ENCODE measurements around the gene RAD51B.

RAD51B gene

DNA sequence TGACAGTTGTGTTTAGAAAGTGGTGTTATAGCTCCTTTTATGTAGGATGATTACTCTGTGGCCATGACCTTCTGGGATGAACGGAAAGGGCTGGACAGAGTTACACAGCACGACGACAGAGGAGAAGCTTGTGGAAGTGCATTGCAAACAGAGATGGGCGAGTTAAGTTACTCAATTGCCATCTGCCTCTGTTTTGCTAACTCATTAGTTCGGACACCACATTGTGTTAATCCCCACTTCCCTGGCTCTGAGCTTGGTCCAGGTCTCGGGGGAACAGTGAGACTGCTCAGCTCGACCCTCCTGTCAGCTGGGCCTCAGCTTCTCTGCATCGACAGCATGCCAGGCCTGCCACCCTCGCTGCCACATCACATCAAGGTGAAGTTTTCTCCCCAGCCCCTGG lies 565.3 kb downstream of the RAD51B start:
- ATAC-seq, result no peak
- peak overlapping the region; percentile 78 for H3K27ac Mint-ChIP-seq

DNA sequence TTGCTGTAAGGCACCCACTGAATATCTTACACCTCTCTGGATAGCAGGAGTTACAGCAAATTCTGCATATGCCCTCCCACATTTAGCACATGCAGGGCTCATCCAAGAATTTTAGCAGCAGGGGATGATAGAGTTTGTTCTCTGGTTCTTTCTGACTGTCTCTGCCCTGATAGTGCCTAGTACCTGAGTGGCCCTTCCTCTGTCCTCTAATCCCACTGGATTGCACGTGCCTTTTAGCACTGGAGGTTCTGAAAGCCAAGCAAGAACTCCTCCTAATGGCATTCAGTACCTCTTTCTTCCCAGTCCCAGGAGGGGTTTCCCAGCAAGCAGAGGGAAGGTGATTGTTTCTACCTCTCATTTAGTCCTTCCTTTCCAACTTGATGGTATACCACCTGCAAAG lies 566.9 kb downstream of the RAD51B start:
- H3K4me3 Mint-ChIP-seq, result no peak overlapping the region
- peaks cover 30% of the 10 kb centered on the region for H3K4me1 Mint-ChIP-seq

More for the DNA sequence above, 565.3 kb downstream of the RAD51B start:
- no peak overlapping the region for H3K4me3 Mint-ChIP-seq
- no peaks in the 10 kb centered on the region for H3K9me3 Mint-ChIP-seq
- H3K36me3 Mint-ChIP-seq, result peaks cover 6% of the 10 kb centered on the region
- peaks cover 24% of the 10 kb centered on the region for H3K4me1 Mint-ChIP-seq
- no peaks in the 10 kb centered on the region for H3K27me3 Mint-ChIP-seq

DNA sequence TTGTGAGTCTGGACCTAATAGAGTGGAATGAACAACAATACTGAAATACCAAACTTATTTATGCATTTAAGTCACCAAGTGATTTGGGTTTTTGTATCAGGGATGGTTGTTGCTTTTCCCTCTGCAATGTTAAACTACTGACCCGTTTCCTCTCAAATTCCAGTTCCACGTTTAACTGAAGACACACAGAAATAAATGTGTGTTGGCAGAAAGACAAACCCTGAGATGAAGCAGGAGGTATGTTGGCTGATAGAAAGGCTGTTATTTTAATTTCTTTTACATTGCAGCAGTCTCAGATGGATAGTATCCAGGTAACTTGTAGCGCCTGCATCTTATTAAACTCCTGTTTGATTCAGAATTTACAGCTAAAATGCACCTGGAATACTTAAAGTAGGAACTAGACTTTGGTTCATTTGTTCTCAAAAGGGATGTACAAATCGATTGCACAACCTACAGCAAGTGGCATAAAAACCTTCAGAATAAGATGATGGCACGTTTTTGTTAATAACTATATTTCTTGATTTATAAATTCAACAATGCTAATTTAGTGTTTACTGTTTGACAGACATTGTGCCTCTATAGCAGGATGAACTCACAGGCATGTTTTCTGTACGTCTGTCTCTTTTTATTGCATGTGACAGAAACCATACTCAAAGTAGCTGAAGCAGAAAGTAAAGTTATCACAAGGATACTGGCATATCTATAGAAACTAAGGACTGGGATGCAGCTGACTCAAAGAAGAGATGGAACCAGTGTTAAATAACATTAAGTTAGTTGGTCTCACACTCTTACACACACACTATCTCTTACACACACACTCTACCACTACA lies 567.6 kb downstream of the RAD51B start:
- H3K27ac Mint-ChIP-seq, result peak overlapping the region; percentile 81
- H3K27me3 Mint-ChIP-seq, result no peaks in the 10 kb centered on the region
- peaks cover 12% of the 10 kb centered on the region for H3K36me3 Mint-ChIP-seq
- H3K4me3 Mint-ChIP-seq, result no peak overlapping the region
- H3K9me3 Mint-ChIP-seq, result peaks cover 2% of the 10 kb centered on the region
- peaks cover 33% of the 10 kb centered on the region for H3K4me1 Mint-ChIP-seq
- no peak for ATAC-seq

More for the DNA sequence above, 566.9 kb downstream of the RAD51B start:
- H3K9me3 Mint-ChIP-seq, result peaks cover 2% of the 10 kb centered on the region
- H3K36me3 Mint-ChIP-seq, result peaks cover 12% of the 10 kb centered on the region
- H3K27me3 Mint-ChIP-seq, result no peaks in the 10 kb centered on the region
- peak overlapping the region; percentile 81 for H3K27ac Mint-ChIP-seq
- ATAC-seq, result no peak

DNA sequence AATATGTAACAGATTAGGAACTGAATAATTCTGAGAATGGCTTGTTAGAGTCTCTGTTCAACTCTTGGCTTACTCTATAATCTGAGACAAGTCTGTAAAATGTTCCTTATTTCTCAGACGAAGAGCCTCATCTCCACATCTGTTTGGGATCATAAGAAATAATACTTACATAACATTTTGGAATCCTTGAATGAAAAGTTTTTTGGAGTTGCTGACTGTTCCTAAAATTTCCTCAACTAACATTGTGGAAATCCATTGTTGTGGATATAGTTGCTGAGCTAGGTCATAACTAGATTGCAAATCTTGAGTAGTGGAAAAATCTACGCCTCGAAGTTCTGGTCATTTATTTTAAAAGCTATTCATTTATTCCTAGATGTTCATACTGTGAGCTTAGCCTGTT lies 570.4 kb downstream of the RAD51B start:
- H3K4me1 Mint-ChIP-seq, result peaks cover 51% of the 10 kb centered on the region
- H3K27me3 Mint-ChIP-seq, result no peaks in the 10 kb centered on the region
- H3K27ac Mint-ChIP-seq, result no peak overlapping the region
- no peak for ATAC-seq
- peaks cover 2% of the 10 kb centered on the region for H3K9me3 Mint-ChIP-seq
- H3K4me3 Mint-ChIP-seq, result no peak overlapping the region
- peaks cover 14% of the 10 kb centered on the region for H3K36me3 Mint-ChIP-seq

DNA sequence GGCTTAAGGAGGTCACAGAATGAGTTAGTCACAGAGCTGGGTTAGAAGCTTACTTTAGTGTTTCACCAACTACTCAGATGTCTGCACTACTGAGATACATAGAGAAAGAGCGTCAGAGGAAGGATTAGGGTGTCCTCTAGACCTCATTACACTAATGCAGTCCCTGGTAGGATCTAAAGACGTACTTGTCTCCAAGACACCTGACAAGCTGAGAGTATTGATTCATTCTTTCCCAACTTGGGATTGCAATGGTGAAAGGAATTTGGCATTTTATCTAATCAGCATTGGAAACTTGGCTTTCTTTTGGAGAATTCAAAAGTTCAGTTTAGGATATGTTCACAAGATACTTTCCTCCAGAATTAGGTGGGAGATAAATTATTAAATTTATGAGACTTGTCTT lies 571.2 kb downstream of the RAD51B start:
- ATAC-seq, result no peak
- Mint-ChIP-seq H3K27ac (peak overlapping the region; percentile 81), H3K9me3 (peaks cover 2% of the 10 kb centered on the region), H3K4me1 (peaks cover 59% of the 10 kb centered on the region), H3K4me3 (no peak overlapping the region), H3K27me3 (no peaks in the 10 kb centered on the region), H3K36me3 (peaks cover 22% of the 10 kb centered on the region)

DNA sequence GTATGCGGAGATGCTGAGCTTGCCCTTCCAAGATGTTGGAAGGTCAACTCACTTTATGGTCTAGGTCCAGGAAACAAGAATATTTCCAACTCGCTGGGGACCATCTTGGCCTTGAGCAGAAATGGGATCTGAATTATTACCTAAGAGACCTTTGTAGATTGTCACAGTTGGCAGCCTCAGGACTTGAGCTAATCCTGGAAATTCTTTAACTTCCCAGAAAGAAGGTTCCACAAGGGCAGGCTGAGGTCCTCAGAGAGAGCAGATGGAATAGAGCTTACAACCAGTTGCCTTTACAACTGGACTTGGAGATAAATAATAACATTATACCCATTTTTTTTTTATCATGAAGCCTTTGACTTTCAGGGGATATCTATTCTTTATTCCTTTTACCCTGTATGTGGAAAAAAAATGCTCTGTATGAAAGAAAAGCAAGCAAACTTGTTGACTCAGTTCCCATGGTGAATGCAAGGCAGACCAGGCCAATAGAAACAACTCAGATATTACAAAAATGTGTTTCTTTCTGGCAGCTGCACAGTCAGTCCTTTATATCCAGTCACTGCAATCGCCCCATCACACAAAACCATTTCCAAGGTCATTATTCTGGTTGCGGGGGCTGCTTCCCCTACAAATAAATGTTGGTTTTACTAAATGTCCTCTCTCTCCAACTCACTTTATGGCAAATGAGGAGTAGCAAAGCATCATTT lies 571.9 kb downstream of the RAD51B start:
- no peaks in the 10 kb centered on the region for H3K27me3 Mint-ChIP-seq
- peaks cover 2% of the 10 kb centered on the region for H3K9me3 Mint-ChIP-seq
- H3K36me3 Mint-ChIP-seq, result peaks cover 25% of the 10 kb centered on the region
- H3K27ac Mint-ChIP-seq, result peak overlapping the region; percentile 81
- no peak for ATAC-seq
- peaks cover 59% of the 10 kb centered on the region for H3K4me1 Mint-ChIP-seq
- no peak overlapping the region for H3K4me3 Mint-ChIP-seq

DNA sequence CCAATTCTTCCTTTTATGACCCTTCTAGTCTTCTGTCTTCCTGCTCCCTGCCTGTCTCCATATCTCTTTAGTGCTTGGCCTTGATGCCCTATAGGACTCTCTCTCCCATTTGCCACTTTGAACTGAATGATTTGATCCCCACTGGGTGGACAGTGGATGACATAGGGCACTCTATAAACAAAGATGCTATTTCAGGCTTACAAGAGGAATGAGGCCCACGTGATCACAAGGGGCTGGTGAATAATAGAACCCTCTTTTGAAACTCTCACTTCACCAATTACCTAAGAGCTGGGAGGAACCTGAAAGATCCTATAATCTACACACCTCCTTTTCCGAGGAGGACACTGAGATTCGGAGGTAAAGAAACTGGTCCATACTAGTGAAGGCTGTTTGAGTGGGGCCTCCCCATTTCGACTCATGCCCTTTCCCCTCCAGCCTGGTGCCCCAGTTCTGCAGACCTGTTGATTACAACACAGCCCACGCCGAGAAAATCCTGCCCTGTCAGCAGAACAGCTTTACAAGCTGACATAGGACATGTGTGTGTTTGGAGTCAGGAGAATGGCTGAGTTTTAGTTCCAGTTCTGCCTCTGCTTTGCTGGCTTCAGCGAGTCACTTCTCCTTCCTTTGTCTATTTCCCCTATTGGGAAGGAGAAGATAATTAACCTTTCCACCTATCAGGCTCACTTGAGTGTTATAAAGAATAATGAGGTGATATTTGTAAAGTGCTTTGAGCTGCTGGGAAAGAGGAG lies 573.0 kb downstream of the RAD51B start:
- peak overlapping the region; percentile 32 for H3K4me3 Mint-ChIP-seq
- H3K9me3 Mint-ChIP-seq, result peaks cover 2% of the 10 kb centered on the region
- peak overlapping the region; percentile 81 for H3K27ac Mint-ChIP-seq
- no peaks in the 10 kb centered on the region for H3K27me3 Mint-ChIP-seq
- peaks cover 62% of the 10 kb centered on the region for H3K4me1 Mint-ChIP-seq
- ATAC-seq, result peak; percentile 60
- H3K36me3 Mint-ChIP-seq, result peaks cover 25% of the 10 kb centered on the region

DNA sequence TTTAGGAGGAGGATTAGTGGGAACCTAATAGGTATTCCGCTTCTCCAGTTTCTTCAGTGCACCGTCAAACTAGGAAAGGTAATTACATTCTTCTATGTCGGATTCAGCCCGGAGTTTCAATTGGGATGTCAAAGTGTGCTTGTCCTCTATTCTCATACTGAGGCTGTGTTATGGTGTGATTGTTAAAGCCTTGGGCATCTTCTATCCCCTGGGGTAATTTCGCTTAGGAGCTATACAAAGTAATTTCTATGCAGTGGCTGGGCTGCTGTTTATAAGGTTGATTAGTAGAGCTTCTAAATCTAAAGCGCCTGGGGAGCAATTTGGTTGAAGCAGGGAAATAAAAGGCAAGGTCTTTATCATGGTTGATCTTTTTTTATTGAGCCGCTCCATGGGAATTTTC lies 573.7 kb downstream of the RAD51B start:
- peaks cover 24% of the 10 kb centered on the region for H3K36me3 Mint-ChIP-seq
- H3K27me3 Mint-ChIP-seq, result no peaks in the 10 kb centered on the region
- peaks cover 2% of the 10 kb centered on the region for H3K9me3 Mint-ChIP-seq
- no peak for ATAC-seq
- no peak overlapping the region for H3K4me3 Mint-ChIP-seq
- H3K27ac Mint-ChIP-seq, result peak overlapping the region; percentile 81
- peaks cover 69% of the 10 kb centered on the region for H3K4me1 Mint-ChIP-seq

DNA sequence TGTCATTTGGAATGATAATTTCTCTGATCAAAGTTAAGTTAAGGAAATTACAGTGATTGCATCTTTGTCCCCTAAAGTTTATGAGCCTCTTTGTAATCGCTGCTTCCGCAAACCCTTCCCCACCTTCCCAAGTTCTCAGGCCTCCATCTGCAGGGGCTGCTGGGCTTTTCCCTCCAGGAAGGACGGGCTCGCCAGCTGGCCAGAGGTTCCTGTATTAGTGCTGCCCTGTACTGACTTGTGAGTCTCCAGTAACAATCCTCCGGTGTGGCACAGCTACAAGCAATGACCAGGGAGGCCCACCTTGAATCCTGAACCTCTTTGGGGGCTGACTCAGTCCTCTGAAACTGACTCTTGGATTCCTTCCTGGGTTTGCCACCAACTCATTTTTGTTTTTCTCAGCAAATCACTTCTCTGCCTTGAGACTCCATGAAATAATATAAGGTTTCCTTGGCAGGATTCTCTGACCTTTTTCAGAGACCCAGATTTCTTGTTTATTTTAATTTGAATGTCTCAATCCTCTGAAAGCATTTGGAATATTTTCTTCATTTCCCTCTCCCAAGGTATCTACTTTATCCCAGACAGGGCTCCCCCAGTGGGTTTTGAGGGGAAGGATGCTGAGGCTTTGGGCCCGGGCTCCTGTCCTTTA lies 574.7 kb downstream of the RAD51B start:
- peaks cover 2% of the 10 kb centered on the region for H3K9me3 Mint-ChIP-seq
- peak overlapping the region; percentile 81 for H3K27ac Mint-ChIP-seq
- peaks cover 19% of the 10 kb centered on the region for H3K36me3 Mint-ChIP-seq
- no peak overlapping the region for H3K4me3 Mint-ChIP-seq
- H3K4me1 Mint-ChIP-seq, result peaks cover 75% of the 10 kb centered on the region
- no peaks in the 10 kb centered on the region for H3K27me3 Mint-ChIP-seq
- no peak for ATAC-seq

DNA sequence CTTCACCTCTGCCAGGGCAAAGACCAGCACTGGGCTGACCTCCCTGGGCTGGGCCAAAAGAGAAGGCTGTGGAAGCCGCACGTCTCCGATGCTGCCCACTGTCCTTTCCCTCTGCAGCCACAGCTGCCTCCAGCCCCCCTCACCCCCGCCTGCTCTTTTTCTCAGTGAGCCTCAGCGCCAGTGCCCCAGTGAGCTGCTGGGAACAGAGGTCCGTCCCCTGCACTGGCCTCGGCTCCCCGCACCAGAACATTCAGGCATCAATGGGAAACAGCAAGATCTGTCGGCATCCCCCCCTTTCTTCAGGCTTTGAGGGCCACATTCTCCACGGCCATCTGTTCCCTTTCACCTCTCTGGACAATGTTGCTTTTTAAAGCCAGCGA lies 575.2 kb downstream of the RAD51B start:
- Mint-ChIP-seq H3K4me1 (peaks cover 77% of the 10 kb centered on the region), H3K27ac (peak overlapping the region; percentile 81)

DNA sequence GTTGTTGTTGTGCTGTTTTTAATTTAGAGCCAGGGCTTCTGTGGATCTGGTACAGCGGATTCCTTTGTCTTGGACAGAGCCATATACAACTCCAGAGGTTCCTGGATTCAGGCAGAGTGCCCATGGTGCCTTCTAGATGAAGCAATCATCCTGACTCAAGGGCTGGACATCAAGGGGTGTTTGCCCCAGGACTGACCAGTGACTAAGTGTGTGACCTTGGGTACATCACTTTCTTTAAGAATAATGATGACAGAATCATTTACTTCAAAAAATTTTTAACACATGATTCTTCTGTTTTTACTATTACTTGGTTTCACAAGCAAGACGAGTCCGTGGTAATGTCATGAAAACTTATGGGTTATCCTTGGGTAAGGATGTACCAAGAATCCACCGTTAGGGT lies 576.0 kb downstream of the RAD51B start:
- Mint-ChIP-seq H3K36me3 (peaks cover 19% of the 10 kb centered on the region), H3K27ac (peak overlapping the region; percentile 81), H3K27me3 (no peaks in the 10 kb centered on the region), H3K4me3 (no peak overlapping the region), H3K4me1 (peaks cover 80% of the 10 kb centered on the region), H3K9me3 (peaks cover 2% of the 10 kb centered on the region)
- ATAC-seq, result no peak

More for the DNA sequence above, 575.2 kb downstream of the RAD51B start:
- Mint-ChIP-seq H3K4me3 (no peak overlapping the region), H3K27me3 (no peaks in the 10 kb centered on the region), H3K9me3 (peaks cover 2% of the 10 kb centered on the region), H3K36me3 (peaks cover 19% of the 10 kb centered on the region)
- no peak for ATAC-seq

DNA sequence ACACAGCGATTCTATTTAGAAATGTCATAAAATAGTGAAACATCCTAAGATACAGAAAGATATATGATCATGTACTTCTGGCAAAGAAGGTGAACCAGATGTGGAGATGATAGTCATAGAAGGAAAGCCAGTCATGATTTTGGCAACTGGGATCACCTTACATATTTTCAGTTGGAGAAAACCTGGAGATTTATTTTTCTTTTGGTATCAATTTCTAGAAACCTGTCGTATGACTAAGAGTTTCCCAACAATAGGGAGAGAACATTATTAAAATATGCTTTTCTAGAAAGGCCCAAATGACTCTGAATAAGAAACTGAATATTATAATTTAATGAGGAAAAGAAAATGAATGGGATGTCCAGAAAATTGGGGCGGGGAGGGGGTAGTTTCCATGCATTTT lies 576.9 kb downstream of the RAD51B start:
- H3K4me1 Mint-ChIP-seq, result peaks cover 81% of the 10 kb centered on the region
- ATAC-seq, result no peak
- no peaks in the 10 kb centered on the region for H3K9me3 Mint-ChIP-seq
- peaks cover 17% of the 10 kb centered on the region for H3K36me3 Mint-ChIP-seq
- peak overlapping the region; percentile 96 for H3K27ac Mint-ChIP-seq
- no peak overlapping the region for H3K4me3 Mint-ChIP-seq
- H3K27me3 Mint-ChIP-seq, result no peaks in the 10 kb centered on the region

DNA sequence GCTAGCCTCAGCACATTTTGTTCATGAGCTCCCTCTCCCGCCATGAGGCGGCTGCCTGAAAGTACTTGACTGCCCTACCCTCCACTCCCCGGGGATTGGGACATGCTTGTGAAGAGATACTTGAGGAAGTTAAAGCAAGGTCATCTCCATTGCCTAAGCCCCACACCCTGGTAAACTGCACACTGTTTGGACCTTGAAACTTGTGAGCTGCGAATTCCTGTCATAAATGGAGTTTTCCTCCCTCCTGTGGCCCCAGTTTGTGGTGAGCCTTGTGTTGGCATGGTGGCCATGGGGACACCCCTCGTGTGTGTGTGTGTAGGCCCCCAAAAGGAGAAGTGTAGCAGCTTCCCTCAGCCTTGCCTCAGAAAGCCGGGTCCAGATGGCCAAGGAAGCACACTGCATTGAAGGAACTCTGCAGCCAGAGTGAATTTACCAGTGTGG lies 577.8 kb downstream of the RAD51B start:
- H3K4me1 Mint-ChIP-seq, result peaks cover 83% of the 10 kb centered on the region
- peak overlapping the region; percentile 96 for H3K27ac Mint-ChIP-seq
- no peak overlapping the region for H3K4me3 Mint-ChIP-seq
- peaks cover 18% of the 10 kb centered on the region for H3K36me3 Mint-ChIP-seq
- no peak for ATAC-seq
- no peaks in the 10 kb centered on the region for H3K27me3 Mint-ChIP-seq
- H3K9me3 Mint-ChIP-seq, result no peaks in the 10 kb centered on the region

DNA sequence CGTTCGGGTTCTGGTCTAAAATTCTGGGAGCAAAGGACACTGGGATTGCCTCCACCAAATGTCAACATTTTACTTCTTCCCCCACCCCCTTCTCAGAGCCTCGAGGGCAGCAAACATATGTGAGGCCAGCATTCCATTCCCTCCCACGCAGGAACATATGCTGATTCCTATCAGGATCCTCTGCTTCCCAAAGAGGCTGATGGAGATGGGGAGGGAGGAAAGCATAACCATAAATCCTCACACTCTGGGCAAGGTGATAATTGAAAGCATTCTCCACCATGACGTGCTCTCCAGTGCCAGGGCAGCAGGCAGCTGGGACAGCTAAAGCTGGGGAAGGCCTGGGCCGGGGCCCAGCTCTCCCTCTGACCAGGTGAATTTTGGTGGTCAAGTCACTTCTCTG lies 578.2 kb downstream of the RAD51B start:
- Mint-ChIP-seq H3K27me3 (no peaks in the 10 kb centered on the region), H3K36me3 (peaks cover 18% of the 10 kb centered on the region), H3K27ac (peak overlapping the region; percentile 96), H3K4me3 (no peak overlapping the region), H3K4me1 (peaks cover 83% of the 10 kb centered on the region), H3K9me3 (no peaks in the 10 kb centered on the region)
- no peak for ATAC-seq

DNA sequence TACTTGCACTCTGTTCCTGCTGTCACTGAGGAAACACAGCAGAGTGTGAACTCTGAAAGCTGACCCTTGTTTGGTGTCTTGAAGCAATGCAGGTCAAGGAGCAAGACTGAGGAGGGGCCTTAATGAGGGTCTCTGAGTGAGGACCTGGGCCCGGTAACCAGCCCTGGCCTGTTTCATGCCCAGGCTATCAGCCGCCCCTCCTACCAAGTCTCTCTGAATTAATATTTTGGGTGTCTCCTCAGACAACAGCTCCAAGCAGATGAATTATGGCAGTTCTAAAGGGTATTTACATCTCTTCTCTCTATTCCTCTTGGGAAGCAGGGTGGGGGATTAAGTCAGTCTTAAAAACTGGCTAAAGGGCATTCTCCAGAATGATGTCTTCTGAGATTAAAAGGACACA lies 578.8 kb downstream of the RAD51B start:
- H3K36me3 Mint-ChIP-seq, result peaks cover 18% of the 10 kb centered on the region
- H3K9me3 Mint-ChIP-seq, result no peaks in the 10 kb centered on the region
- peaks cover 83% of the 10 kb centered on the region for H3K4me1 Mint-ChIP-seq
- H3K4me3 Mint-ChIP-seq, result no peak overlapping the region
- no peaks in the 10 kb centered on the region for H3K27me3 Mint-ChIP-seq
- H3K27ac Mint-ChIP-seq, result peak overlapping the region; percentile 96
- no peak for ATAC-seq
